NCI-H128 (cell line): Measurements from ENCODE around the gene PRLR.

Experiments used
- DNase-seq: peaks from one replicate; lab custom pipeline; 2025; ENCODE audit not compliant: unreplicated experiment; lab: John Stamatoyannopoulos, UW

PRLR gene

DNA sequence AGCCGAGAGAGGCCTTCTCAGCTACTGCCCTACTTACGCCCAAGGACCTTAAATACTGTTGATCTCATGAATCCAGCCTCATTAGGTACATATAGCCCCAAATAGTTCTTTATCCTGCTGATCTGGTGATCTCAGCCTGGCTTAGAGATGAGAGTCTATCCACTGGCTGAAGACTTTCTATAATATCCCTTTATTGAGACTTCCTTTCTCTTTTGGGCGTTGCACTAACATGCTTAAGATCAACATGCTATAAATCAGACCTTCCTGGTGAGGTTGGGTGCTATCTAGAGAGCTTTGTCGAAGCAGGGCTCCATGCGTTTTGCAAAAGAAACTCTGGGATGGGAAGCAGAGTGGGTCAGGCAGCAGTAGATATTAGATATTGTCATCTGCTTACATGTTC lies 138.6 kb downstream of the PRLR start:
- DNase-seq, result no peak

DNA sequence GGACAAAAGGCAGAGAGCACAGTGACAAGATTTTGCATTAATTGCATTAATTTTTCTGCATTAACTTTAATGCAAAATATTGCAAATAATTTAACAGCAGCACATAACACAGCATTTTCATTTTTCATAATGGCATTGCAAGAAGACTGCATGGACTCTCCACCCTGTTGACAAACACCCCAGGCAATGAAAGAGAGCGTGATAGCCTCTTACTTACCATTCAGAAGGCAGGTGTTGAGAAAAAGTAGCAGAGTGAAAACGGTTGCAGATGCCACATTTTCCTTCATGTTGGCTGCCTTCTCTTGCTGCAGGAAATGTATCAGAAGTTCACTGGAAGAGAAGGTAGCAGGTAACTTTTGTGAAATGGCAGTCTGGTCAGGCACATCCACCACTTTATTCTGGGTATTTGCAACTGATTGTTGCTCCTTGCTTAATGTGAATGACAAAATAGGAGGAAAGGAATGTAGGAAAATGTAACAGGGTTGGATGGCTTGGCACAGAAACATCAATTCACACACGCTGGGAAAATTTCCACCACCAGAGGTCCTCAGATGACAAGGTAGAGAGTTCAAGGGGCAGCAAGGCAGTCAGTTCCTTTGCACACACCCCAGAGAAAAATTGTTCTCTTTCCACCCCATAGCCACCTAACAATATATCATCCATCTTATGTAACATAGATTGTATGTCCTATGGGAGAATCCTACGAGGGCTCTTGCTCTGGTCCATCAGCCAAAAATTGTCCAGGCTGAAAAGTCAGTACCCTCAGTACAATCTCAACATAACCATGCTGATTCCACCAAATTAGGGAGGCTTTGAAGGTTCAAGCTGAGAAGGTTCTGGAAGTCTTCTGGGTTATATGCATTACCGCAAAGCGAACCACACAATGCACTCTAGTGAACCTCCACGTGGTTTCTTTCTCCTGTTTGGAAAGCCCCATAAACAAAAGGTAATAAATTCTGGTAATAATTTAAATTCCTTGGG lies 140.7 kb downstream of the PRLR start:
- DNase-seq, result no peak

DNA sequence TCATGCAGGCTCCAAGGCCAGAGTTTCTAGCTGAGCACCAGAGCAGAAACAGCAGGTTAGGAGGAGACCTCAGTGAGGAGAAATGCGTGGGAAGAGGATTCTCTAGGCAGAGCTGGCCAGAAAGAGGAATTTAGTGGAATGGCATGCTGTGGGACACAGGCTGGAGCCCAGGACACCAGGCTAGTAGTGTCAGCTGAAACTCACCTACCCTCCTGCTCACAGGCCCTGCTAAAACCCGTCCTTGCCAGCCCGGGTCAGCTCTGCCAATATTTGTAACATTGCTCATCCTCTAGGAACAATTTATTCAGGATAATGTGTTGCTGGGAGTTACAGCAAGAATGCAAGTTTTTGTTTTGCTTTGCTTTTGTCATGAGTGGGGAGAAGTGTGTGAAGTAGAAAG lies 142.3 kb downstream of the PRLR start:
- no peak for DNase-seq

DNA sequence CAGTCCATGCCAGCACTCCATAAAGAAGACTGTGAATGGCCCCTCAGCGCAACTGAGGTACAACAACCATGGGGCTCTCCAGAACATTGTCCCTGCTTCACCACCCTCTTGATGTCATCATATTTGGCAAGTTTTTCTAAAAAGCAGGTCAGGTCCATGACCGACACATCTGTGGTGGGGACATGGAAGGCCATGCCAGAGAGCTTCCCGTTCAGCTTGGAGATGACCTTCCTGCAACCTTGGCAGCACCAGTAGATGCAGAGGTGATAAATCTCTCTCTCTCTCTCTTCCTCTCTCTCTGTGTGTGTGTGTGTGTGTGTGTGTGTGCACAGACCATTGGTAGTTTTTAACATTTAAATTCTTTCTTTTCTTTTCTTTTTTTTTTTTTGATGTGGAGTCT lies 147.1 kb downstream of the PRLR start:
- no peak for DNase-seq

DNA sequence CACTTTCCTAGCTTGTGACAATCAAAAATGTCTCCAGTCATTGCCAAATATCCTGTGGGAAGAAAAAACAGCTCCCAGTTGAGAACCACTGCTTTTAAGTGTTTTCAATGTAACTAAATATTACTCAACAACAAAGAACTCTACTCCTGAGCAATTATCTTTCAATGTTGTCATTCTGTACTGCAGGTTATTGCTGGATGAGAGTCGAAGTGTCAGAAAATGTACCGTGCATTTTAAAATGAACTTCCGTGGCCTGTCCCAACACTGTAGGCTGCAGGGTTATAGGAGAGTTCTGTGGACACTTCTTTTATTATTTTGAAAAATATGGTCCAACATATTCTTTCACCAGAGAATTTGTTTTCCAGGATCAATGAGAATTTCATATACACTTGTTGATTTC lies 147.8 kb downstream of the PRLR start:
- DNase-seq, result no peak

DNA sequence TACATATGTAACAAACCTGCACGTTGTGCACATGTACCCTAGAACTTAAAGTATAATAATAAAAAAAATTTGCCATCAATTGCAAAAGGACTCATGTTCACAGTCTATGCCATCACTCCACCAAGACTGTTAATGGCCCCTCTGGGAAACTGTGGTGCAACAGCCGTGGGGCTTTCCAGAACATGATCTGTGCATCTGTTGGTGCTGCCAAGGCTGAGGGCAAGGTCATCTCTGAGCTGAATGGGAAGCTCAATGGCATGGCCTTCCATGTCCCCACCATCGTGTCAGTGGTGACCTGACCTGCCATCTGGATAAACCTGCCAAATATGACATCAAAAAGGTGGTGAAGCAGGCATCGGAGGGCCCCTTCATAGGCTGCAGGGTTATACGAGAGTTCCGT lies 149.2 kb downstream of the PRLR start:
- no peak for DNase-seq

DNA sequence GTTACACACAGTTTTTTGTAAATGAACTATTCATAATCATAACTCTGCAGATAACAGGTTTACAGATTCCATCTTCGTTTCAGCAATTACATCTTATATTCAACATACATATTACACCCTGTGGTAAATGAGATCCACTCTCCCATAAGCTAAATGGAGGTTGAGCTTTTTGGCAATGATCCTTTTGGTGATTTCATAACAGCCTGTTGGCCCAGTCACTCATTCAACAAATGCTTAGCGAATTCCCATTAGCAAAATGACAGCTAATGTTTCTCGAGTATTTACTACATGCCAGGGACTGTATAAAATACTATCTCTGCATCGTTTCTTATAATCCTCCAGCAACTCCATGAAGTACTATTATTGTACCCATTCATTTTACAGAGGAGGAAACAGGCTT lies 157.1 kb downstream of the PRLR start:
- no peak for DNase-seq

DNA sequence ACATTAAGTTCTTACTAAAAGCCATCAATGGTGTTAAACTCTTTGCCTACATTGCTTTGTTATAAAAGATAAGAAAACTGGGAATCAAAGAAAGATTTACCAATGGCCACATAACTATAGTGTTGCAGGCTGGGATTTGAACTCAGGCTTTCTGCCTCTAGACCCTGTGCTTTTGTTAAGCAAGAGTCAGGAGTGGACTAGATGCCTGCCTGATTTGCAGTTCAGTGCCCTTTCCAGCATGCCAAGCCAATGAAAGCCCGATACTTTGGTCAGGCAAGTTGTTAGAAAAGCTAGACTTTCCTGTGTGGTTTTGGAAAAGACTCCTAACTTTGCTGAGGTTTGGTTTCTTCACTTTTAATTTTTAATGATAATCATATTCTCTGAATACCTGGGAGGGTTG lies 161.1 kb downstream of the PRLR start:
- no peak for DNase-seq

DNA sequence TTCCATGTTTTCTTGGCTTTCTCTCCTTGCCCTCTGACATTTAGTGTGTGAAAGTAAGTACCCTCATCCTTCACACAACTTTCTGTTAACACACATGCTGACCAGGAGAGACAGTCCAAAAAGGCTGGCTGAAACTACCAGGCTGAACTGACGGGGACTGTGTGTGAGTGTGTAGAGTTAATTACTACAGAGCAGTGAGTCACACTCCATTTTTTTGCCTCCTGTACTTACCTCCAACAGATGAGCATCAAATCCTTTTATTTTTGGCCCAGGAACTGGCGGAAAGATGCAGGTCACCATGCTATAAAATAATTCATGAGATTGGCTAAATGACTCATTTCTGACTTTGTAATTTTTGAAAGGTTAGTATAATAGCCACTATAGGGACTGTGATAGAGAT lies 162.3 kb downstream of the PRLR start:
- DNase-seq, result no peak

DNA sequence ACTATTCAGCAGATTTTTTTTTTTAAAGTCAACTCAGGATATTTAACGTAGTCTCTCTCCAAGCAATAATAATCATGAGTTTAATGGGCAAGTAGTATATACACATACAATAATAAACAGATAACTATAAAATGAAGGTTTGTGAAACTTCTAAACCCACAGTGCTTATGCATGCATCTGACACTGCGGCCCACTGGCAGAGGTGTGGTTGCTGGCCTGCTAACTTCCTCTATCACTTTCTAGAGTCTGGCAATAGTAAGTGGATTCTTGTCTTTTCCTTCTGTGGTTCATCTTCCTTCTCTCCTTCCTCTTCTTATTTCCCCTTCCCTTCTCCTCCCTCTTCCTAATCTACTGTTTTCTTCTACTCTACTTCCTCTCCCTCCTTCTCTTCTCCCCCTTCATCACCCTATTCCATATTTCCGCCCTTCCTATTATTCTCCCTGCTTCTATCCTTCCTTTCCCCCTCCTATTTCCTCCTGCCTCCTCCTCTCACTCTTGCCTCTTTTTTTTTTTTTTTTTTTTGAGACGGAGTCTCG lies 164.0 kb downstream of the PRLR start:
- no peak for DNase-seq

DNA sequence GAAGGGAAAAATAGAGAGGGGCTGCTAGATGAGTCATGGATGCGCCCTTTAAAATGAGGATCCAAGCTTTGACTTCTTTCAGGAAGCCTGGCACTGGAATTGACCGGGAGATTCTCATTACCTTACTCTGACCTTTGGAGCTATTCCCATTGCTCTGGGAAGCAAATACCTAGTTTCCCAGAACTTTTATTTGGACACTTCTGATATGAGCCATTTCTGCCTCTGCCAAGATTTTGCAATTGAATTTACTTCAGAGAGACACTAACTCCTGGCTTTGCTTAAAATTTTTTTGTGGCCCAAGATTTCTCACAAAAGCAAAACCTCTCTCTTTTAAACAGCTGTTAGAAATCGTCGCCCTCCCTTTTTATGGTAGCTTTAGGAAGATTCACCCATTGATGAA lies 166.9 kb downstream of the PRLR start:
- DNase-seq, result no peak

DNA sequence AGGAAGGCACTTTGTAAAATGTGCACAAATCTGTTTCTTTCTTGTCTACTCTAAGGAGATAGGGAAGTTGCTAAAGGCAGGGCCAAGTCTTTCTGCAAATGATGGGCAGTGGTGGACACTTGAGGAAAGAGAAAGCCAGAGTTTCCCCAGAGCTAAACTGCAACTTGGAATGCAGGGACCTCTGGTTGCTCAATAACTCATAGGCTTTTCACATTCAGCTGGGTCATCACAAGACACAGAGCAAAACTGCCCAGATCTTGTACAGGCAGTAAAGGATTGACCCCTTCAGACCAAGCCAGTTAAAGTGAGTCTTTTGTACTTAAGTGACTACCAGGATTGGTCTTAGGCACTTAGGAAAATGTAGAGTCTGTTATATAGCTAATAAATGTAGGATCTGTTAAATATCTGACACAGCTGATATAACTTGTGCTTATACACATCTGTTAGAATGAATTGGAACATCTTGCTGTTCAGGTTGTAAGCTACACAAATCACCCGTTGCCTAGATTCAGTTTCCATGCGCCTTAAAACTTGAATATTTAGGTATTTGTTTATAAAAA lies 169.0 kb downstream of the PRLR start:
- DNase-seq, result no peak

DNA sequence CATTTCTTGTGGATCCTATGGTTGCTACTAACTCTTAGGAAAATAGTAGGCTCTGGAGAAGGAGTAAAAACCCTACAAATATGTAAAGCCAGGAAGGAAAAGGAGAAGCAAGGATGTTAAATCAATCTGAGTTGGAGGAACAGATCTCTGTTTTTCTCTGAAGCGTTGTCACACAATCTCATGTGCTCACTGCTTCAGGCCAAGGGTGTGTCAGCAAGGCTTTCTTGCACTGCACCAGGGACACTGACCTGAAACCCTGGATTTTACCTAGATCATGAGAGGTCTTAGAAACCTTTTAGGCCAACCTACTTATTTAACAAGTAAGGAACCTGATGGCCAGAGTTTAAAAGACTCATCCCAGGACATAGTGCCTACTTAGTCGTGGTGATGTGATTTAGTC lies 170.1 kb downstream of the PRLR start:
- no peak for DNase-seq

DNA sequence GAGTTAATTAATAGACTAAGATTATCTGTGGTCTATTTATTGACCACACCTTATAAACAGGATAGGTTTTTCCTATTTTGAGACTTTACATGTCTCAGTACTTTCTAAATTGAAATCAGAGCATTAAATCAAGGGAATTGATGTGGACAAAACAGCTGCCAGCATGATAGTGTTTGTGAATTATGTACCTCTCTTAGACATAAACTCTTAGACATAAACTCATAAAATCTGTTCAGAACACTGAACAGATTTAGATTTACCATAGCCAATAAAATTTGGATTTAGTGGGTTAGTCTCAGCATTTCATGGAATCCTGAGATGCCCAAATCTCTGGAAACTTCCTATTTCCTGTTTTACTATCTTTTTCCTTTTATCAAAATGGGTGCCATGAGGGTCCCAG lies 171.0 kb downstream of the PRLR start:
- no peak for DNase-seq

DNA sequence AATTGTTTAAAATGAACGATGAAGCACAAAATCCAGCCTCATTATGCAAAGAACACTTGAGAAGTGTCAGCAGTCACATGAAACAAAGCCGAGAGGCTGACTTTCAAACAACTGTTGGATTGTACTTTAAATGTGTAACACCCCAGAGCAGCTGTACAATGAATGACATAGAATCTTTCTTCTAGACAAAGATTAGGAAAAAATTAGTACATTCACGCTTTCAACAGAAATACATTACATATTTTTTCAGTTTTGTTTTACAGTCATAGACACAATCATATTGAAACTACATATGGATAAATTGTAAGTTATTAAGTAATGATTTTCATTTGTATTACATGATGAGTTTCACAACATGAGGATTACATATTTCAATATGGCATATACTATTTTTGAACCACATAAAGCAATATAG lies 171.9 kb downstream of the PRLR start:
- no peak for DNase-seq

DNA sequence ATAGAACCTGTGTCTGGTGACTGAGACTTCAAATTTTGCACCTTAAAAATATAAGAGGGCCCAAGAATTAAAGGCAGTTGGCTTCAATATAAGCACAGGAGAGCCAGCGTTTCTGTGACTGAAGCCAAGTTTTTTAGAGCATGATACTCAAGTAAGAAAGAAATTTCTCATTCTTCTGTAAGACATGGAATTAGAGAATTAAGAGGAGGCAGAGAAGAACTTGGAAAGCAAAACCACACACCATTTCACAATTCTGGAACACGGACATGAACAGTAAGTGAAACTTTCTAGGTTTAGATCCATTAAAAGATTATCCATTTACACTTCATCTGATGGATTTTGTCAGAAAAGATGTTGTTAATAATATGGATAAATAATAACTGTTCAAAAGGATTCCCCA lies 173.6 kb downstream of the PRLR start:
- DNase-seq, result no peak

DNA sequence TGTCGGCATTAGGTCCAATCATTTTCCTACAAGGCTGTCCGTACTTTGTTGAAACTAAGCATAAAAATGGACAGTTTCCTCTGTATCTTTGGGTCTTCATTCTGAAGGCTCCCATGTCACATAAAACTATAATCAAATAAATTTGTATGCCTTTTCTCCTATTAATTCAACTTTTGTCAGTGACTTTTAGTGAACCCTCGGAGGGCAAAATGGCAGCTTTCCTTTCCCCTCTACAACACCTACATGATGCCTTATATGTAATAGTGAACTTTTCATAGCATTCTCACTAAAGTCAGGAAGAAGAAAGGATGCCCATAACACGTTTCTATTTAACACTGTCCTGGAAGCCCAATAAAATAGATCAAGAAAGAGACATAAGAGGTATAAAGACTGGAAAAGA lies 177.4 kb downstream of the PRLR start:
- no peak for DNase-seq

DNA sequence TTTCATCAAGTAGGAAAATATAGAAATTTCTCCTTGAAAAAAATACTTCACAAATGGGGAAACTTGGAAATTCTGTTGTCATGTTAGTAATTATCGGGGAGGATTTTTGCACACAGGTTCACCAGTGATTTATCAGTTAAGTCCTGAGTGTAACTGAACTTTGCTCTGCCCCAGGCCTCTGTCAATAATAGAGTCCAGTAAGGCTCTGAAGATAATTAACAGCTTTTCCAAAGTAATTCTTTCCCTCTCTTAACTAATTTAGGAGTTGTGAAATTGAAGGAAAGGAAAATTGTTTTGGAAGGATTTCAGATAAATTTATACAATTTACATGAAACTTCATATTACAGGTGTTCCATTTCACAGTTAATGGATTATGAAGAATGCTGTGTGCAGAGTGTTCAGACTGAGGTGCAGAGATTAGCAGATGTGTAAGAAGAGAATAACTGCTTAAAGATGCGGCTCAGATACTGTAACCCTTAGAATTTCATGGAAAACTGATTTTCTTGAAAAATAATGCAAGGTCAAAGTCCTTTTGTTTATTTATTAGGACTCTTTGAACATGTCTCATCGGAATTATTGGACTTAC lies 179.7 kb downstream of the PRLR start:
- no peak for DNase-seq

DNA sequence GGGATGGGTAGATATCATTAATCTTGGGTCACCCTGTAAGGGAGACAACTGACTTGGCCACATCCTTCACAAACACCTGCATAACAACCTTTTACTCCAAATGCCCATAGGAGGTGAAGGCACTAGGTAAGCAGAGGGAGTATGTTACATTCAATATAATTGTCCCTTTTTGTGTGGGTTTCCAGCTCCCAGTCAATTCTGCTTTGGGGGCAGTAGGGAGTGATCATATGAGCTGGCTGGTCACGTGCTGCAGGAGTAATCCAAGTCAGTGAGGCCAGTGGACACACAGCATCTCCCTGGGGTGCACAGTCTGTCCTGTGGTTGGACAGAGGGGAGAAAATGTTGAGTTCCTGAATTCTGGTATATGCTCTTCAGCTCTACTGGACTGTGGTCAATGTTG lies 181.4 kb downstream of the PRLR start:
- DNase-seq, result no peak

DNA sequence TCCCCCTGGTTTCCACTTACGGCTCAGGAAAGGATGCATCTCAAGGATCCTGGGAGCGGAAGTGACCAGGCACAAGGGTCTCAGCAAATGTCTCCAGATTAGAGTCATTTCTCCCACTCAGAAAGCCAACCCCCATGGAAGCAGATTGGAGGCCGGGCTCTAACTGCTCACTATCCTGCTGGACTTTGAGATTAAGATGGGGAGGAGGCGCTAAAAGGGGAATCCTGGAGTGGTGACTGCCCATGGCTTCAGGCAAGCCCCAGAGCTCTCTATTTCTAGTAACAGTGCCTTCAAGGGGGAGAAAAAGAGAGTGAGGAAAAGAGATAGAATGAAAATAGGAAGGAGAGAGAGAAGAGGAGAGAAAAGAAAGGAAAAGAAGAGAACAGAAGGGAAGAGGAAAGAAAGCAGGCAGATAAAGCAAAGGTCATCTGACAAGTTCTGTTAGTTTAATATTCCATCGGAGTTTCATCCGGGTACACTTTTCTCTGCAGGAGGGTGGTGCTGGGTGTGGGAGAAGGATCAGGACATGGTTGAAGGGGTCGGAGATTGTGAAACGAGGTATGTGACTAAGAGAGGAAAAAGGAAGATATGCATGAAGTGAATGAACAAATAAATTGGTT lies 182.4 kb downstream of the PRLR start, which contains the start of gene AGXT2:
AGXT2 (minus strand) TSS at position 165 of the 620 bp plus-strand sequence; CDS start at position 108, 57 bp downstream.
- no peak for DNase-seq

DNA sequence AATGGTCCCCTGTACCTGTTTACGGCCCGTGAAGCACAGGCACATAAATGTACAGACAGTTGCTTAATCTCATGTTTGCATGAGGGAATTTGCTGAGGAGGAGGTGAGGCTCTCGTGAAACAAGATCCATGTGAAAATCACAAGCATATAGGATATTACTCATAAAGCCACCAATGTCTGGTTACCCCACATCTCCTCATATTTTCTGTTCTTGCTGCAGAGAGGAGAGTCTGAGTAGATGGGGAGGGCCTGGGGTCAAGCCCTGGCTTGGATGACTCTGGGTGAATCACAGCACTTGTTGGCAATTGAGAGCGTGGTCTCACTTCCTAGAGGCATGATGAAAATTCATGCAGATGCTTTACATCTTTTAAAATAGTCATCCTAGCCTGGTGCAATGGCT lies 183.5 kb downstream of the PRLR start:
- no peak for DNase-seq
